Vagina (tissue), 2 donors: ENCODE data around the gene CFAP73. TPM values are rescaled to one million over a fixed set of nuclear protein-coding genes. Genes with fewer than 3 reads are reported as not detected.

Experiments
- DNase-seq, 2 donors: peaks; one replicate each; pipeline ENCODE4 v3.0.0-alpha.2; 2017; ENCODE audit errors: extremely low spot score in 2 of 2
- H3K27ac ChIP-seq: fragments of 200-600 bp; sonication (generic); one replicate; pipeline ENCODE4 v1.5.1; 2019
- H3K27me3 ChIP-seq: fragments of 200-600 bp; sonication (generic); one replicate; pipeline ENCODE4 v1.5.1; 2019
- H3K36me3 ChIP-seq, 2 donors: fragments of 200-600 bp; sonication (generic); one replicate each; pipeline ENCODE4 v1.5.1; 2017 to 2019
- H3K4me1 ChIP-seq: fragments of 200-600 bp; sonication (generic); one replicate; pipeline ENCODE4 v1.5.1; 2019
- H3K4me3 ChIP-seq, 2 donors: fragments of 200-600 bp; sonication (generic); 1 replicate in 1 of 2; 2 replicates in 1 of 2; pipeline ENCODE4 v1.5.1; 2016 to 2019
- H3K9me3 ChIP-seq: fragments of 200-600 bp; sonication (generic); one replicate; pipeline ENCODE4 v1.5.1; 2019
- POLR2A ChIP-seq, 2 donors: fragments of 450-650 bp; IDR thresholded peaks; one replicate each; pipeline ENCODE4 v1.6.1; 2017; ENCODE audit warnings: antibody characterized with exemption in 2 of 2, mild to moderate bottlenecking in 2 of 2, moderate library complexity in 2 of 2
- POLR2AphosphoS5 ChIP-seq, 2 donors: sonication (generic); formaldehyde crosslinking; IDR thresholded peaks; one replicate each; pipeline ENCODE4 v1.9.0; 2017; ENCODE audit warnings: antibody characterized with exemption in 2 of 2, mild to moderate bottlenecking in 2 of 2, low read depth in 1 of 2; ENCODE audit not compliant: insufficient read depth in 1 of 2
- intact Hi-C: fragments of 100-400 bp; cut with DNase I; formaldehyde crosslinking; loops from one replicate; pipeline ENCODE4 v1.15.1; 2023
- total RNA-seq: library from RNA; depleted of rRNA; stranded (reverse); fragments of >200 nt; gene quantifications from one replicate; pipeline ENCODE4 v1.2.3, GENCODE V29; 2016
- TF ChIP-seq, protein P1 (sequence below), 3 experiments: fragments of 450-650 bp in 2 of 3; fragments of 200-600 bp in 1 of 3; sonication (generic) in 1 of 3; IDR thresholded peaks; one replicate each; pipeline ENCODE4 v1.5.1; 2017 to 2019; ENCODE audit warnings: antibody characterized with exemption in 3 of 3, mild to moderate bottlenecking in 2 of 3, moderate library complexity in 2 of 3

CFAP73 gene
- total RNA-seq, 1 donor from 2014 or later: not detected

DNA sequence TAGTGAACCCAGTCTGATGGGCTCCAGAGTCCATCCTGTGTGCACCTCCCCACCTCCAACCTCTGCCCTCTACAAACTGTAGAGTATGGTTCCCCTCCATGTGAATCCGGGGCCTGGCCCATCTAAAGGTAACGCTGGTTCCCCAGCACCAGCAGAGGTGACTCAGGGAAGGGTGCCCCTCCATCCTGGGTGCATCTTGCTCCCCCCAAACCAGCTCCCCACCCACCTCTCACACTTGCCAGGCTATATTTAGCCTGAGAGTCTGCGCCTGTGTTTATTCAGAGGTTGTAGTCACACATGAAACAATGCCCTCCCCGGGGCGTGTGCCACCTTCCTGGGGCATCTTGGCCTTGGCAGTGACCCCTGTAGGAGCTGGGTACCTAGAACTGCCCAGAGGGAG, 40.2 kb upstream of the CFAP73 start:
- no peak for TF ChIP-seq POLR2AphosphoS5 (IDR thresholded peaks at IDR 0.05; ENCODE audit: insufficient read depth in 1 of 2, low read depth in 1 of 2)
- no peak for TF ChIP-seq POLR2A (IDR thresholded peaks at IDR 0.05)
- TF ChIP-seq, protein P1, sequence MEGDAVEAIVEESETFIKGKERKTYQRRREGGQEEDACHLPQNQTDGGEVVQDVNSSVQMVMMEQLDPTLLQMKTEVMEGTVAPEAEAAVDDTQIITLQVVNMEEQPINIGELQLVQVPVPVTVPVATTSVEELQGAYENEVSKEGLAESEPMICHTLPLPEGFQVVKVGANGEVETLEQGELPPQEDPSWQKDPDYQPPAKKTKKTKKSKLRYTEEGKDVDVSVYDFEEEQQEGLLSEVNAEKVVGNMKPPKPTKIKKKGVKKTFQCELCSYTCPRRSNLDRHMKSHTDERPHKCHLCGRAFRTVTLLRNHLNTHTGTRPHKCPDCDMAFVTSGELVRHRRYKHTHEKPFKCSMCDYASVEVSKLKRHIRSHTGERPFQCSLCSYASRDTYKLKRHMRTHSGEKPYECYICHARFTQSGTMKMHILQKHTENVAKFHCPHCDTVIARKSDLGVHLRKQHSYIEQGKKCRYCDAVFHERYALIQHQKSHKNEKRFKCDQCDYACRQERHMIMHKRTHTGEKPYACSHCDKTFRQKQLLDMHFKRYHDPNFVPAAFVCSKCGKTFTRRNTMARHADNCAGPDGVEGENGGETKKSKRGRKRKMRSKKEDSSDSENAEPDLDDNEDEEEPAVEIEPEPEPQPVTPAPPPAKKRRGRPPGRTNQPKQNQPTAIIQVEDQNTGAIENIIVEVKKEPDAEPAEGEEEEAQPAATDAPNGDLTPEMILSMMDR (IDR thresholded peaks at IDR 0.05): no peak
- no peak for DNase-seq
- H3K9me3 ChIP-seq: no peaks in the 10 kb centered on the region
- no peak overlapping the region for H3K27ac ChIP-seq
- H3K4me3 ChIP-seq: no peak overlapping the region
- H3K36me3 ChIP-seq: no peaks in the 10 kb centered on the region
- H3K27me3 ChIP-seq: no peaks in the 10 kb centered on the region
- no peaks in the 10 kb centered on the region for H3K4me1 ChIP-seq
- intact Hi-C loops: no loop called here

DNA sequence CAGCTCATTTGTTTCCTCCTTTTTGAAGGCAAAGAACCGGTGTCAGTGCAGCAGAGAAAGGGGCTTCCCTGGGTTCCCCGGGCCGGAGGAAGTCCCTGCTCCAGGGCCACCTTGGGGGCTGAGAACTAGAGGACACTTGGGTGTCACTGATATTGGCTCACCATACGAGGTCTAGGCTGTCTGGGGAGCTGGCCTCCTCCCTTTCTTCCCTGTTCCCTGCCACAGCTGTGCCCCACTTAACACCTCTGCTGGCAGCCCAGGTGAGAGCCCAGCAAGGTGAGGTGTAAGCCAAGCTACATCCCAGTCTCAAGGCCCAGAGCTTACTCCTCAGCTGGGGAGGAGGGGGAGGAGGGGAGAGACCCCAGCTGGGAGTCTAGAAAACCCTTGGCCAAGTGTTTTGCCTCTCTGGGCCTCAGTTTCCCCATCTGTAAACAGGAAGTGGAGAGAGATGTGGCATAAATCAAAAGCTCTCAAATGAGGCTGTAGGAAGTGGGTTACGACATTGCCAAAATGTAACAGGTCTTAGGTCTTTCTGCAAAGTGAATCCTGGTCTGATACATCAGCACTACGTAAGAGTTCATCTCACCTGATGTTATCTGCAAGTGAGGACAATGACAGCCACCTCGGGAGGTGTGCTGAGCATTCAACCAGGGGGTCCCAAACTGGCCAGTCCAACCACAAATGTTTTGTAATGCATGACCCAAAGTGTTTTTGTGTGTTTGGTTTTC, 39.5 kb upstream of the CFAP73 start:
- TF ChIP-seq POLR2AphosphoS5 (IDR thresholded peaks at IDR 0.05; ENCODE audit: insufficient read depth in 1 of 2, low read depth in 1 of 2): no peak
- TF ChIP-seq, protein P1 (IDR thresholded peaks at IDR 0.05): no peak
- no peak for TF ChIP-seq POLR2A (IDR thresholded peaks at IDR 0.05)
- Histone ChIP-seq H3K27ac (no peak overlapping the region), H3K9me3 (no peaks in the 10 kb centered on the region), H3K4me1 (no peaks in the 10 kb centered on the region), H3K4me3 (no peak overlapping the region), H3K36me3 (no peaks in the 10 kb centered on the region), H3K27me3 (no peaks in the 10 kb centered on the region)
- DNase-seq: no peak
- intact Hi-C loops: no loop called here

DNA sequence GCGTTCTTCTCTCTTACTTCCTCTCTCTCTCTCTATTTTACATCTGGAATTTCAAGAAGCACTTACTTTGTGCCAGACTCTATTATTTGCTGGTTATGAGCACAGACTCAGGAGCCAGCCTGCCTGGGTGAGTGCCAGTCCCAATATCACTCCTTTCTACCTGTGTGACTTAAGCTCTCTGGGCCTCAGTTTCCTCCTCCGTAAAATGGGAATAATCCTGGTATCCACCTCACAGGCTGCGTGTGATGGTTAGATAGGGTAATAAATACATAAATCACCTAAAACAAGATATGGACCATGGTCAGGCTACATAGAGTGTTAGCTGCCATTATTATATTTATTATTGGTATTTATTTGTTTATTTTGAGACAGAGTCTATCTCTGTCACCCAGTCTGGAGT, 38.3 kb upstream of the CFAP73 start:
- Histone ChIP-seq H3K27ac (no peak overlapping the region), H3K9me3 (no peaks in the 10 kb centered on the region), H3K4me3 (no peak overlapping the region), H3K36me3 (no peaks in the 10 kb centered on the region), H3K4me1 (no peaks in the 10 kb centered on the region), H3K27me3 (no peaks in the 10 kb centered on the region)
- DNase-seq: no peak
- intact Hi-C loops: no loop called here
- no peak for TF ChIP-seq POLR2AphosphoS5 (IDR thresholded peaks at IDR 0.05; ENCODE audit: insufficient read depth in 1 of 2, low read depth in 1 of 2)
- TF ChIP-seq, protein P1 (IDR thresholded peaks at IDR 0.05): no peak
- TF ChIP-seq POLR2A (IDR thresholded peaks at IDR 0.05): no peak

DNA sequence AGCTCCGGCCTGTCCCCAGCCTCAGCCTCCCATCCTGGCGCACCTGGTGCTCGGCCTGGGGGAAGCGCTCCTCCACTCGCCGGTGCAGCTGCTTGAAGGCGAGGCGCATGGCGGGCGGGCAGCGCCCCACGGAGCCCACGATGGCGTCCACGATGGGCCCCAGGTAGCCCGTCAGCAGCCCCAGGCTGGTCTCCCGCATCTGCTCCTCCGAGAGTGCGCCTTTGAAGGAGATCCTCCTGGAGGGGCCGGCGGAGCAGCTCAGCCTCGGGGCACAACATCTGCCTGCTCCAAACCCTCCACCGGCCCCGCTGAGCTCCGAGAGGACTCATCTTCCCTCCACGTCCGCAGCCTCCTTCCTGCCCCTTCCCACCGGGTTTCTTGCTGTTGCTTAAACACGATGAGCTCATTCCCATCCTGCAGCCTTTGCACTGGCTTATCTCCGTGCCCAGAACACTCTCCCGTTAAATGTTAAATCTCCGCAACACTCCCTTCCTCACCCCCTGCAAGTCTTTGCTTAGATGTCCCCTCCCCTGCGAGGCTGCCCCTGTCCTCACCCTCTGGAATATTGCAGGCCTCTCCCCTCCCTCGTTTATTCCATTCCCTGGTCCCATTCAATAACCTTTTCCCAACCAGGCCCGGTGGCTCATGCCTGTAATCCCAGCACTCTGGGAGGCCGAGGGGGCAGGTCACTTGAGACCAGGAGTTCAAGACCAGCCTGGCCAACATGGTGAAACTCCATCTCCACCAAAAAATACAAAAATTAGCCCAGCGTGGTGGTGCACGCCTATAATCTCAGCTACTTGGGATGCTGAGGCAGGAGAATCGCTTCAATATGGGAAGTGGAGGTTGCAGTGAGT, 37.3 kb upstream of the CFAP73 start:
- DNase-seq: no peak
- no peaks in the 10 kb centered on the region for H3K27me3 ChIP-seq
- H3K4me3 ChIP-seq: no peak overlapping the region
- intact Hi-C loops: no loop called here
- H3K9me3 ChIP-seq: no peaks in the 10 kb centered on the region
- no peaks in the 10 kb centered on the region for H3K36me3 ChIP-seq
- no peak overlapping the region for H3K27ac ChIP-seq
- H3K4me1 ChIP-seq: no peaks in the 10 kb centered on the region
- TF ChIP-seq POLR2A (IDR thresholded peaks at IDR 0.05): no peak
- TF ChIP-seq, protein P1 (IDR thresholded peaks at IDR 0.05): no peak
- TF ChIP-seq POLR2AphosphoS5 (IDR thresholded peaks at IDR 0.05; ENCODE audit: insufficient read depth in 1 of 2, low read depth in 1 of 2): no peak

DNA sequence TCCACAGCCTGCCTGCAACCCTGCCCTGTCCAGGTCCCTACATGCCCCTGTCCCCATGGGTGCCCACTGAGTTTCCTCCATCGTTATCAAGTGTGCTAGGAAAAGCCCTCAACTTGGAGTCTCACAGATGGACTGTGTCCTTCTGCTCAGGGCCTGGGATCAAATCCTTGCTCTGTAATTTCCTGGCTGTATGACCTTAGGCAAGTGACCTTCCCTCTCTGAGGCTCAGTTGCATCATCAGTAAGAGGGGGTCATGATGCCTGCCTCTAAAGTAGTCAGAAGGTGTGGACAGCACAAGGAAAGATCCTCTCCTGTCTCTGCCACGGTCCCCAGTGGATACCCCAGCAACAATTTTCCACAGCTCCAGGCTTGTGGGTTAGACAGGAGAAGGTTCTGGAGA, 36.1 kb upstream of the CFAP73 start:
- no peak for DNase-seq
- Histone ChIP-seq H3K4me3 (no peak overlapping the region), H3K4me1 (no peaks in the 10 kb centered on the region), H3K27me3 (no peaks in the 10 kb centered on the region), H3K36me3 (no peaks in the 10 kb centered on the region), H3K27ac (no peak overlapping the region), H3K9me3 (no peaks in the 10 kb centered on the region)
- intact Hi-C loops: no loop called here
- TF ChIP-seq POLR2AphosphoS5 (IDR thresholded peaks at IDR 0.05; ENCODE audit: insufficient read depth in 1 of 2, low read depth in 1 of 2) (no peak), POLR2A (IDR thresholded peaks at IDR 0.05) (no peak)
- TF ChIP-seq, protein P1 (IDR thresholded peaks at IDR 0.05): no peak
